Measurements from ENCODE around the gene DYRK1A. TPM values are rescaled to one million over a fixed set of nuclear protein-coding genes. Genes with fewer than 3 reads are reported as not detected.

The DYRK1A gene
- total RNA-seq, 1 experiment from 2014 or later, result 36.9 TPM

DNA sequence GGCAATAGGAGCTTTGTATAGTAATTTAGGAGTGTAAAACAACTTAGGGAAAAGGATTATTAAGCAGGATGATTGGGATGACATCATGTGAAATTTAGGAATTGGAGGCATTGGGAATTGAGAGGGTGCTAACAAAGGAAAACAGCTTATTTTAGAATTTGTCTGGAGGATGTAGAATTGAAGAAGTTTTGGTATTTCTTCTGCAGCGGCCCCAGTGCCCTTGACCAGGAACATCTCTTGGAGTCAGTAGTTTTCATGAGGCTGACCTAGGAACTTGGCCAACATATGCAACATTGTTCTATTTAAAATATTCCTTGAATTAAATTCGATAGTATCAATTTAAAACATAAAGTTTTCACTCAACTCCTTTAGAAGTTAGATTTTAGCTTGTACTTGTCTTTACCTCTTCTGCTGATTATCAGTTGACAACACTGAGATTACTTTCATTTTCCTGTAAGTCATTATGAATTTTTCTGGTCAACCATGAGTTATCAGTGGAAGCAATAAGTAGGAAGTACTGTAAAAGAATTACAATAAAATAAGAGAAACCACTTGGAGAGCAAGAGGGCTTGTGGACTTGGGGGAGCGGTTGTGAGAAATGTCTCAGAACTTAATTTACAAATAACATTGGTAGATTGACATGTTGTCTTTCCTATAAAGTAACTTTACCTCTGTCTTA is 52.8 kb downstream of the DYRK1A start:
- DNase-seq (ENCODE audit: low read depth), result no peak

DNA sequence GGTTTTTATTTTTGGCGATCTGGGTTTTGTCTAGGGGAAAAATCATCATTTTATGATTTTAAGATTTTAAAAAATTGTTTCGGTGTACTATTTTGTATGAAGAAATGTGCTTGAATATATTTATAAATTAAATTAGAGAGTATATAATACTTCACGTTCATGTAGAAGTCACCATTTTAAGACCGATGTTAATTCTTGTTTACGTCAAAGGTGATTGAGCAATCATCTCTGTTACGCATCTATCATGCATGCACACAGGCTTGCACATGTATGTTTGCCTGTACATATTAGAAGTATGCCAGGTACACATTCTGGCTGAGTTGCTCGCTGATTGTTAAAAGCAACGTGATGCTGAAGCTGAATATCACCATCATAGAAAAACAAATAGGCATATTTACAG is 54.7 kb downstream of the DYRK1A start:
- DNase-seq (ENCODE audit: low read depth), result no peak

GRCh38 chr21:37422382-37422781 is 55.8 kb downstream of the DYRK1A start:
- DNase-seq (ENCODE audit: low read depth), result no peak

- no peak for DNase-seq (ENCODE audit: low read depth)
Observed at GRCh38 chr21:37423103-37423502, 56.5 kb downstream of the DYRK1A start.

- DNase-seq (ENCODE audit: low read depth), result no peak
Observed at GRCh38 chr21:37424396-37424795, 57.8 kb downstream of the DYRK1A start.

DNA sequence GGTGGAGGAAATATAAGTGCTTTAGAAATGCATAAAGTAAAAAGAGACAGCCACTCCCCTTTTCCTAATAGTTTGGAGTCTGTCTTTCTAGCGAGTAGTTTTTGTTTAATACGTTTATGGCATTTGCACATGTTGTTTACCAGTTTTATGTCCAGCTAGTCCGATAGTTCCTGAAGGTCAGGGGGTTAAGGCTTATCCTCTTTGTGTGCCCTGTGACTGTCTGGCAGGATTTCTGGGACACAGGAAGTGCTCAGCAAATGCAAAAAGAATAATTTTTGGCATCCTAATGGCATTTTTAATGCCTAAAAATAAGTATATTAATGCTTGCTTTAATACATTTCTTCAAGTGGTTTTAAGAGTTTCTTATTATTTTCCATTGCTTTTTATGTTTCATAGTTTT is 58.4 kb downstream of the DYRK1A start:
- DNase-seq (ENCODE audit: low read depth), result no peak

- no peak for DNase-seq (ENCODE audit: low read depth)
Observed at GRCh38 chr21:37425684-37426083, 59.1 kb downstream of the DYRK1A start.

GRCh38 chr21:37427221-37427620 is 60.6 kb downstream of the DYRK1A start:
- DNase-seq (ENCODE audit: low read depth), result no peak

DNA sequence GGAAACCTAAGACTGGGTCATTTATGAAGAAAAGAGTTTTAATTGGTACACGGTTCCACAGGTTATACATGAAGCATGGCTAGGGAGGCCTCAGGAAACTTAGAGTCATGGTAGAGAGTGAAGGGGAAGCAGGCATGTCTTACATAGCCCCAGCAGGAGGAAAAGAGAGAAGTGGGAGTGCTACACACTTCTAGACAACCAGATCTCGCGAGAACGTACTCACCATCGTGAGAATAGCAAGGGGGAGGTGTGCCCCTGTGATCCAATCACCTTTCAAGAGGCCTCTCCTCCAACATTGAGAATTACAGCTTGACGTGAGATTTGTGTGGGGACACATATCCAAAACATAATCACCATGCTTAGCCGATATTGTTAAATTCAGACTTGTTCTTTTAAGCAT is 62.8 kb downstream of the DYRK1A start:
- DNase-seq (ENCODE audit: low read depth), result no peak

DNA sequence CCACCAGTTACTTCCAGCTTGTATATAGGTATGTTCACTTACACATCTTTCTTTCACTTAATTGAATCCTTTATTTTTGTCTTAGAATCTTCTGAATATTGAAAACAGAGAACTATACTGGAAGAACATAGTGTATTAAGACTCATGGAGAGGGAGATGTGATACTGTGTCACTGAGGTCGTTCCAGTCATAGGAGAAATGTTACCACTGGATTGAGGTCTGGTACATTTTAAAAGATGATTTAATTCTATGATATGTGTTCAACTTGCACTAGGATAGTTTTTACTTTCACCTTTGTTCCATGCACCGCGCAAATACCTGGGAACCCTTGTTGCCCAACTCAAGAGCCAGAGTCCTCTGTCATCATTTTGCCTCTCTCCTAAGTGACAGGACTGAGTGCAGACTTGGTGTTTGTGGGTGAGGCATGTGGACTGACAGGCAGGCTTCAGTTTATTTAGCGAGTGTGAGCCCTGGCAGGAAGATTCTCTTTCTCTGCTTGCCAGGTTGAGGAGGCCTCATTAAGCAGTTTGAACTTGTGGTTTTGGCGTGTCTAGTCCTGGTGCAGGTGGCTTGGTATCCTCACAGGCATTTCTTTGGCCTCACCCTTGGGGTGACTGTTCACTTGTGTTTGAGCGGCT is 63.7 kb downstream of the DYRK1A start:
- no peak for DNase-seq (ENCODE audit: low read depth)

DNA sequence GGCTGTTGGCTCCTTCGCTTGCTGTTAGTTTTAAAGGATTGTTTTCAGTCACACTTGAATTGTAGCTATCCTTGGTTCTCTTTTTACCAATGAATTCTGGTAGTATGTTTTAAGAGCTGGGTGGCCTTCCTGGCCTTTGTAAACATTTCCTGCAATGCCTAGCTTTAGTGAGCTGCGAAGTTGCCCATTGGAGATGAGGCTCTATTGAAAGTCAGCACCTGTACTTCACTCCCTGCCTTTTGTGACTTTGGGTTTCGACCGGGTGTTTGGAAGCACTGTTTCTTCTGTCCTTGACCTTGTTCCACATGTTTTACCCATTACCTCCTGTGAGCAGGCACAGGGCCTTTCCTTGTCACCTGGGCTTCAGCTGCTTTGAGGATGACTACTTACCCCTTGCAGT is 64.7 kb downstream of the DYRK1A start:
- DNase-seq (ENCODE audit: low read depth), result no peak

DNA sequence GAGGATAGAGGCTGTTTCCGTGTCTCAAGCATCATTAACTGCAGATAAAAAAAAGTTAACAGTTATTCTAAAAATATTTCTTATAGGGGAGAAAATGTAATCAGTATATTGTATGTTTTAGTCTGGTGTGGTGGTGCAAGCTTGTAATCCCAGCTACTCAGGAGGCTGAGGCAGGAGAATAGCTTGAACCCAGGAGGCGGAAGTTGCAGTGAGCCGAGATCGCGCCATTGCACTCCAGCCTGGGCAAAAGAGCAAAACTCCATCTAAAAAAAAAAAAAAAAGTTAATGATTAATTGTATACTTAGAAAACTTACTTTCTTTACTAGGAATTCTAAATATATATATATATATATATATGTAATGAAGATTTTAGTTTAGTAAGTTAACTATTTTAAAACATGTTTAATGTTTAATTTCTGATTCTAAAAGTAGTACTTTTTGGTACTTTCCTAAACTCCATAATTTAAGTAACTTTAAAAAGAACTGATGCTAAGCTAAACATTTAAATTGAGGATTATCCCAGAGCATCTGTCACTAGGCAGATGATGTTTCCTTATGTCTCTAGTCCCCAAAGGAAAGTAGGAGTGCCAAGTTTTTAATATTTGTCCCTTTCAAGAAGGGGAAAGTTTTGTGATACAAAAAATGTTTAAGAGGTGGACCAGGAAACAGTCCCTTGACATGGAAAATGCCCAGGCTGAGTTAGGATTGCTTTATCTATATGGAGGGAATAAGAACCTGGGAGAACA is 66.3 kb downstream of the DYRK1A start:
- DNase-seq (ENCODE audit: low read depth), result no peak

DNA sequence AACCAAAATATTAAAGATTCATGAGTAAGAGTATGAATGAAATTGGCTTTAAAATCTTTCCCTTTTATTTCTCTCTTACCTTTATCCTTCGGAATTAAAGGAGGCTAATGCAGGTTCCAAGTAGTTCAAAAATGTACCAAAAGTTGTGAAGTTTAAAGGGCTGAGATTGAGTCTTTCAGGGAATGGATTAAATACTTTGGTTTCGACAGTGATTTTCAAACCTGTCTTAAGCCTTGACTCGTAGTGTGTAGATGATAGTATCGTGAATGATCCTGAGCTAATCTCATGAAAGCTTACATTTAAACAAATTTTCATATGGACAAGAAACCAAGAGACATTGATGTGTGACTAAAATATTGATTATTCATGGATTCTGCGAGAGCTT is 66.9 kb downstream of the DYRK1A start:
- no peak for DNase-seq (ENCODE audit: low read depth)

- DNase-seq (ENCODE audit: low read depth), result peak; percentile 43
Observed at GRCh38 chr21:37435120-37435519, 68.5 kb downstream of the DYRK1A start.

- DNase-seq (ENCODE audit: low read depth), result no peak
Observed at GRCh38 chr21:37435711-37436110, 69.1 kb downstream of the DYRK1A start.

- DNase-seq (ENCODE audit: low read depth), result no peak
Observed at GRCh38 chr21:37436174-37436573, 69.6 kb downstream of the DYRK1A start.

DNA sequence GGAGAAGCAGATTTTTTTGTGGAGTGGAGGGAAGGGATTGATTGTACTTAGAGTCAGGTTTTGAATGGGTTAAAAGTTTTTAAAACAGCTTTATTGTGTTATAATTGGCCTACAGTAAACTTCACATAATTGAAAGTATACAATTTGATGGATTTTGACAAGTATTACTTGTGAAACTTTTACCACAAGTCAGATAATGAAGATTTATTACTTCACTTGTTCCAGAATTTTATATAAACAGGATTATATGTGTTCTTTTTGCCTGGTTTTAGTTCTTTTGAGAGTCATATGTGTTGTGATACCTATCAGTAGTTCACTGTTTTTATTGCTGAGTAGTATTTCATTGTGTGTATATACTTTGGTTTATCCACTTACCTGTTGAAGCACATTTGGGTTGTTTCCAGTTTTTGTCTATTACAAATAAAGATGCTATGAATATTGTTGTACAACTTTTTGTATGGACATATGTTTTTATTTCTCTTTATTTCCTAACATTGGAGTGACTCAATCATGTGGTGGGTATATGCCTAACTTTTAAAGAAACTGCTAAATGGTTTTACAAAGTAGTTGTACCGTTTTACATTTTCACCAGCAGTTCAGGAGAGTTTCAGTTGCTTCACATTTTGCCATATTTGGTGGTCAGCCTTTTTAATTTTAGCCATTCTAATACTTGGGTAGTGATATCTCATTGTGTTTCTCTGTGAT is 71.0 kb downstream of the DYRK1A start:
- no peak for DNase-seq (ENCODE audit: low read depth)

- no peak for DNase-seq (ENCODE audit: low read depth)
Observed at GRCh38 chr21:37443683-37444082, 77.1 kb downstream of the DYRK1A start.

GRCh38 chr21:37445228-37445627 is 78.7 kb downstream of the DYRK1A start:
- DNase-seq (ENCODE audit: low read depth), result no peak

DNA sequence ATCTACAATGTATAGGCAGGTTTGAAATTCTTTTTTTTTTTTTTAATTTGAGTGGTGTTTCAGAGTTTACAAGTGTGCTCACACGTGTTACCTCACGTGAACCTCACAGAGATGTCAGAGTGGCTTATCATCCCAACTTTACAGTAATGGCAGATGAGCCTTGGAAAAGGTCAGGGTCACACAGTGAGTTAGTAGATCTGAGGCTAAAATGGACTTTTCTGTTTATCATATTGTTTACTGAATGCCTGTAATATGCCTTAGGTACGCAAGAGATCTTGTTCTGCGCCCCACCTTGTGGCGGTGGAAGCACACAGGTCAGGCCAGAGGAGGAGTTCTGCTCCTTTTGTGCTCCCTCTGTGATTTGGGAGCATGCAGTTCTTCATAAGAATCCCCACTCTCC is 80.0 kb downstream of the DYRK1A start:
- no peak for DNase-seq (ENCODE audit: low read depth)

GRCh38 chr21:37447288-37447936 is 80.8 kb downstream of the DYRK1A start:
- DNase-seq (ENCODE audit: low read depth), result no peak

All from Daoy (cell line).